Urinary bladder (tissue), 4 donors: ENCODE measurements around the gene ENDOG. TPM values are rescaled to one million over a fixed set of nuclear protein-coding genes. Genes with fewer than 3 reads are reported as not detected.
A peak's percentile ranks its signal among the peaks of the same experiment; 100 is the strongest.
"Not testable (repeated sequence)": the region's sequence is repeated elsewhere in the genome, so short reads cannot be mapped to it uniquely, and the experiment has no call there.

Experiments
- DNase-seq: peaks from one replicate; pipeline ENCODE4 v3.0.0-alpha.2; 2015; ENCODE audit errors: extremely low spot score
- H3K27ac ChIP-seq: one replicate; pipeline ENCODE4 v1.5.1; 2013; ENCODE audit warnings: low read depth, mild to moderate bottlenecking, moderate library complexity
- H3K36me3 ChIP-seq: one replicate; pipeline ENCODE4 v1.6.1; 2013; ENCODE audit warnings: mild to moderate bottlenecking, moderate library complexity; ENCODE audit not compliant: insufficient read depth
- H3K4me1 ChIP-seq: one replicate; pipeline ENCODE4 v1.6.1; 2013; ENCODE audit warnings: mild to moderate bottlenecking, moderate library complexity; ENCODE audit not compliant: insufficient read depth
- H3K4me3 ChIP-seq: one replicate; pipeline ENCODE4 v1.5.1; 2013; ENCODE audit warnings: low read depth, low read length
- WGBS: extraction: QIAGEN DNeasy Blood & Tissue Kit; methylation state at CpG from one replicate; pipeline ENCODE4 v1.1.7; 2013; 5-methylcytosine and 5-hydroxymethylcytosine counted together
- polyA plus RNA-seq: library from polyadenylated mRNA; stranded (reverse); fragments of 200-250 nt; gene quantifications from one replicate; pipeline ENCODE4 v1.2.3, GENCODE V29; 2013
- total RNA-seq: library from RNA; depleted of rRNA; stranded (reverse); fragments of >200 nt; gene quantifications from one replicate; pipeline ENCODE4 v1.2.3, GENCODE V29; 2014
- donor health status: healthy with polysubstance abuse.
- donor health status: healthy.

The ENDOG gene
- total RNA-seq = 6.4 TPM
- 20.7 TPM for polyA plus RNA-seq

GRCh38 chr9:128818099-128818838, at the start of gene ENDOG:
ENDOG (plus strand) TSS chr9:128818500; CDS start chr9:128818685, 185 bp downstream.
- peak within 1 kb of the TSS; percentile 77 for H3K4me3 ChIP-seq
- no peaks in the 10 kb centered on the region for H3K4me1 ChIP-seq
- under 1% methylated on average over 70 of the region's 70 CpGs for WGBS
- peak within 1 kb of the TSS; percentile 77 for H3K27ac ChIP-seq
- DNase-seq = peak; percentile 91
- H3K36me3 ChIP-seq = peaks cover 3% of the 10 kb centered on the region

GRCh38 chr9:128768606-128769005, 49.7 kb upstream of the ENDOG start:
- peaks cover 4% of the 10 kb centered on the region for H3K4me1 ChIP-seq
- no peaks in the 10 kb centered on the region for H3K36me3 ChIP-seq
- no peak for DNase-seq
- no peak overlapping the region for H3K4me3 ChIP-seq
- no peak overlapping the region for H3K27ac ChIP-seq
- WGBS = 86% methylated on average over 6 of the region's 6 CpGs

GRCh38 chr9:128770286-128771030, 47.8 kb upstream of the ENDOG start:
- 76% methylated on average over 11 of the region's 11 CpGs for WGBS
- Histone ChIP-seq H3K4me1 (peaks cover 4% of the 10 kb centered on the region), H3K36me3 (no peaks in the 10 kb centered on the region), H3K4me3 (peak overlapping the region; percentile 95), H3K27ac (no peak overlapping the region)
- DNase-seq = no peak

GRCh38 chr9:128771094-128771721, 47.1 kb upstream of the ENDOG start:
- H3K4me3 ChIP-seq = peak overlapping the region; percentile 95
- WGBS = 1% methylated on average over 28 of the region's 28 CpGs
- peak overlapping the region; percentile 87 for H3K27ac ChIP-seq
- no peaks in the 10 kb centered on the region for H3K36me3 ChIP-seq
- H3K4me1 ChIP-seq = peaks cover 4% of the 10 kb centered on the region
- DNase-seq = no peak

- Histone ChIP-seq H3K36me3 (no peaks in the 10 kb centered on the region), H3K4me3 (peak within 1 kb of the TSS; percentile 95), H3K4me1 (peaks cover 4% of the 10 kb centered on the region), H3K27ac (peak within 1 kb of the TSS; percentile 95)
- peak; percentile 73 for DNase-seq
- WGBS = under 1% methylated on average over 72 of the region's 72 CpGs
Measured at GRCh38 chr9:128771745-128772519, 46.4 kb upstream of the ENDOG start, which contains the start of gene ZER1. ZER1 (minus strand) TSS chr9:128771927; CDS start chr9:128755565, 16,362 bp downstream.

GRCh38 chr9:128773049-128773448, 45.3 kb upstream of the ENDOG start:
- H3K4me3 ChIP-seq = no peak overlapping the region
- H3K27ac ChIP-seq = no peak overlapping the region
- 82% methylated on average over 5 of the region's 5 CpGs for WGBS
- H3K36me3 ChIP-seq = no peaks in the 10 kb centered on the region
- DNase-seq = no peak
- peaks cover 4% of the 10 kb centered on the region for H3K4me1 ChIP-seq

GRCh38 chr9:128774804-128775203, 43.5 kb upstream of the ENDOG start:
- no peak for DNase-seq
- WGBS = 97% methylated on average over 1 of the region's 1 CpG
- no peaks in the 10 kb centered on the region for H3K36me3 ChIP-seq

GRCh38 chr9:128780093-128780492, 38.2 kb upstream of the ENDOG start:
- not testable (repeated sequence) for DNase-seq, H3K4me1 ChIP-seq, H3K4me3 ChIP-seq, H3K36me3 ChIP-seq, H3K27ac ChIP-seq
- 88% methylated on average over 24 of the region's 27 CpGs for WGBS

More at GRCh38 chr9:128774804-128775203, 43.5 kb upstream of the ENDOG start:
- Histone ChIP-seq H3K27ac (no peak overlapping the region), H3K4me3 (no peak overlapping the region), H3K4me1 (peaks cover 4% of the 10 kb centered on the region)

- DNase-seq = no peak
- Histone ChIP-seq H3K4me1 (no peaks in the 10 kb centered on the region), H3K36me3 (no peaks in the 10 kb centered on the region), H3K27ac (no peak overlapping the region), H3K4me3 (no peak overlapping the region)
- 80% methylated on average over 7 of the region's 7 CpGs for WGBS
Measured at GRCh38 chr9:128781187-128782070, 36.9 kb upstream of the ENDOG start.

GRCh38 chr9:128782669-128783068, 35.6 kb upstream of the ENDOG start:
- no peak overlapping the region for H3K4me3 ChIP-seq
- no peak for DNase-seq
- H3K27ac ChIP-seq = no peak overlapping the region
- no peaks in the 10 kb centered on the region for H3K4me1 ChIP-seq
- 97% methylated on average over 1 of the region's 1 CpG for WGBS
- H3K36me3 ChIP-seq = no peaks in the 10 kb centered on the region

- H3K27ac ChIP-seq = no peak overlapping the region
- no peaks in the 10 kb centered on the region for H3K36me3 ChIP-seq
- WGBS = 93% methylated on average over 6 of the region's 6 CpGs
- H3K4me3 ChIP-seq = no peak overlapping the region
- no peaks in the 10 kb centered on the region for H3K4me1 ChIP-seq
- DNase-seq = no peak
Measured at GRCh38 chr9:128785427-128785826, 32.9 kb upstream of the ENDOG start.
